HepG2 (cell line): Measurements from ENCODE around the gene LAMA5. TPM values are rescaled to one million over a fixed set of nuclear protein-coding genes. Genes with fewer than 3 reads are reported as not detected.
A peak's percentile ranks its signal among the peaks of the same experiment; 100 is the strongest.

Source experiments
- ARNT ChIP-seq: fragments of 450-650 bp; IDR thresholded peaks from 2 replicates; pipeline ENCODE4 v1.6.1; 2017
- BCL3 ChIP-seq: sonication (generic); formaldehyde crosslinking; IDR thresholded peaks from 2 replicates; pipeline ENCODE4 v1.5.1; 2020; ENCODE audit warnings: mild to moderate bottlenecking, missing genetic modification reagents, moderate library complexity
- FOXO1 ChIP-seq: sonication (generic); formaldehyde crosslinking; IDR thresholded peaks from 2 replicates; pipeline ENCODE4 v1.4.0; 2020; ENCODE audit warnings: missing genetic modification reagents
- FOXP4 ChIP-seq: sonication (generic); formaldehyde crosslinking; IDR thresholded peaks from 2 replicates; pipeline ENCODE4 v1.4.0; 2020; ENCODE audit warnings: missing genetic modification reagents
- MAZ ChIP-seq, 2 experiments: sonication (generic) in 1 of 2; formaldehyde crosslinking in 1 of 2; IDR thresholded peaks; 2 replicates each; pipeline versions ENCODE4 v1.5.0 to v1.6.1; 2012 to 2020; ENCODE audit warnings: low read depth in 2 of 2, mild to moderate bottlenecking in 2 of 2, borderline replicate concordance in 1 of 2, improper control_type of control experiment in 1 of 2, low read length in 1 of 2, missing genetic modification reagents in 1 of 2, moderate library complexity in 1 of 2
- RBAK ChIP-seq: sonication (generic); formaldehyde crosslinking; IDR thresholded peaks from 2 replicates; pipeline ENCODE4 v1.5.1; 2020; ENCODE audit warnings: mild to moderate bottlenecking, missing genetic modification reagents
- REL ChIP-seq: sonication (generic); formaldehyde crosslinking; conservative IDR thresholded peaks from 2 replicates; pipeline ENCODE4 v1.8.0; 2022; ENCODE audit warnings: mild to moderate bottlenecking, missing genetic modification reagents, moderate library complexity
- TRIM24 ChIP-seq: sonication (generic); formaldehyde crosslinking; IDR thresholded peaks from 2 replicates; pipeline ENCODE4 v1.8.0; 2022; ENCODE audit warnings: mild to moderate bottlenecking, missing genetic modification reagents
- ZBTB43 ChIP-seq: sonication (generic); formaldehyde crosslinking; conservative IDR thresholded peaks from 2 replicates; pipeline ENCODE4 v1.4.0; 2020; ENCODE audit warnings: missing genetic modification reagents
- ZNF20 ChIP-seq: sonication (generic); formaldehyde crosslinking; IDR thresholded peaks from 2 replicates; pipeline ENCODE4 v1.4.0; 2020; ENCODE audit warnings: mild to moderate bottlenecking, moderate library complexity, missing genetic modification reagents
- ZNF30 ChIP-seq: sonication (generic); formaldehyde crosslinking; IDR thresholded peaks from 2 replicates; pipeline ENCODE4 v1.5.0; 2020; ENCODE audit warnings: mild to moderate bottlenecking, missing genetic modification reagents
- ZNF749 ChIP-seq: sonication (generic); formaldehyde crosslinking; IDR thresholded peaks from 2 replicates; pipeline ENCODE4 v1.8.0; 2022; ENCODE audit warnings: mild to moderate bottlenecking, missing genetic modification reagents, moderate library complexity, borderline replicate concordance
- ZSCAN9 ChIP-seq: IDR thresholded peaks from 2 replicates; pipeline ENCODE4 v1.6.1; 2016; ENCODE audit warnings: borderline replicate concordance
- ZZZ3 ChIP-seq: sonication (generic); formaldehyde crosslinking; IDR thresholded peaks from 2 replicates; pipeline ENCODE4 v1.4.0; 2020; ENCODE audit warnings: missing genetic modification reagents, mild to moderate bottlenecking, borderline replicate concordance
- polyA plus RNA-seq, 8 experiments: library from polyadenylated mRNA; depleted of rRNA in 3 of 8; stranded (reverse) in 7 of 8; unstranded in 1 of 8; fragments of >200 nt; fragmentation: Illumina TruSeq in 4 of 8; extraction: Trizol in 4 of 8; gene quantifications; 2 replicates each; pipeline versions ENCODE4 v1.2.1 to v1.2.3, GENCODE V29; 2011 to 2016; ENCODE audit warnings: low read depth in 4 of 8, missing spikeins in 1 of 8, mixed read lengths in 1 of 8; ENCODE audit not compliant: insufficient read depth in 1 of 8
- total RNA-seq, 5 experiments: library from RNA; depleted of rRNA; stranded (reverse); fragments of >200 nt; fragmentation: Illumina TruSeq; extraction: Trizol; gene quantifications; 2 replicates each; pipeline ENCODE4 v1.2.3, GENCODE V29; 2016; ENCODE audit warnings: low read depth in 1 of 5
- TF ChIP-seq, protein P1 (sequence below): sonication (generic); formaldehyde crosslinking; IDR thresholded peaks from 2 replicates; pipeline ENCODE4 v1.5.1; 2020; ENCODE audit warnings: mild to moderate bottlenecking, missing genetic modification reagents
- TF ChIP-seq, protein P2 (sequence below): sonication (generic); formaldehyde crosslinking; IDR thresholded peaks from 2 replicates; pipeline ENCODE4 v1.4.0; 2020; ENCODE audit warnings: missing genetic modification reagents, mild to moderate bottlenecking, borderline replicate concordance

LAMA5 gene
- total and polyA plus RNA-seq, 2 of the 13 experiments (the other 11 are each of a cell fraction or from before 2014, with no cell fraction given), result 21.0 to 44.7 TPM

GRCh38 chr20:62368976-62369814 lies 2.1 kb upstream of the LAMA5 start (continued):
- TF ChIP-seq, protein P1, sequence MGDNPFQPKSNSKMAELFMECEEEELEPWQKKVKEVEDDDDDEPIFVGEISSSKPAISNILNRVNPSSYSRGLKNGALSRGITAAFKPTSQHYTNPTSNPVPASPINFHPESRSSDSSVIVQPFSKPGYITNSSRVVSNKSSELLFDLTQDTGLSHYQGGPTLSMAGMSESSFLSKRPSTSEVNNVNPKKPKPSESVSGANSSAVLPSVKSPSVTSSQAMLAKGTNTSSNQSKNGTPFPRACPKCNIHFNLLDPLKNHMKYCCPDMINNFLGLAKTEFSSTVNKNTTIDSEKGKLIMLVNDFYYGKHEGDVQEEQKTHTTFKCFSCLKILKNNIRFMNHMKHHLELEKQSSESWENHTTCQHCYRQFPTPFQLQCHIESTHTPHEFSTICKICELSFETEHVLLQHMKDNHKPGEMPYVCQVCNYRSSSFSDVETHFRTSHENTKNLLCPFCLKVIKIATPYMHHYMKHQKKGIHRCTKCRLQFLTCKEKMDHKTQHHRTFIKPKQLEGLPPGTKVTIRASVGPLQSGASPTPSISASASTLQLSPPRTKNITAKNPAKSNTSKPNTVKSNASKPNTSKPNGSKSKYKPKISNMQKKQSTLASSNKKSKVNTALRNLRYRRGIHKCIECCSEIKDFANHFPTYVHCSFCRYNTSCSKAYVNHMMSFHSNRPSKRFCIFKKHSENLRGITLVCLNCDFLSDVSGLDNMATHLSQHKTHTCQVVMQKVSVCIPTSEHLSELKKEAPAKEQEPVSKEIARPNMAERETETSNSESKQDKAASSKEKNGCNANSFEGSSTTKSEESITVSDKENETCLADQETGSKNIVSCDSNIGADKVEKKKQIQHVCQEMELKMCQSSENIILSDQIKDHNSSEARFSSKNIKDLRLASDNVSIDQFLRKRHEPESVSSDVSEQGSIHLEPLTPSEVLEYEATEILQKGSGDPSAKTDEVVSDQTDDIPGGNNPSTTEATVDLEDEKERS (CRISPR knock-in tag), result no peak
- no peak for TF ChIP-seq ZBTB43 (CRISPR knock-in tag)
- TF ChIP-seq ZNF30 (CRISPR knock-in tag), result no peak
- TF ChIP-seq REL (CRISPR knock-in tag), result 0 out of 2 replicates have a peak, but pooled peaks have one; percentile 23
- peak; percentile 65; the same call in 1 of the 2 replicates for TF ChIP-seq ZZZ3 (CRISPR knock-in tag)
- no peak for TF ChIP-seq ZSCAN9 (CRISPR knock-in tag)
- TF ChIP-seq ZNF749 (CRISPR knock-in tag), result 0 out of 2 replicates have a peak, but pooled peaks have one; percentile 45
- TF ChIP-seq ZNF20 (CRISPR knock-in tag), result no peak
- TF ChIP-seq ARNT, result no peak
- peak; percentile 51; the same call in 1 of the 2 replicates for TF ChIP-seq FOXO1 (CRISPR knock-in tag)
- no peak for TF ChIP-seq RBAK (CRISPR knock-in tag)
- no peak for TF ChIP-seq FOXP4 (CRISPR knock-in tag)
- TF ChIP-seq, protein P2, sequence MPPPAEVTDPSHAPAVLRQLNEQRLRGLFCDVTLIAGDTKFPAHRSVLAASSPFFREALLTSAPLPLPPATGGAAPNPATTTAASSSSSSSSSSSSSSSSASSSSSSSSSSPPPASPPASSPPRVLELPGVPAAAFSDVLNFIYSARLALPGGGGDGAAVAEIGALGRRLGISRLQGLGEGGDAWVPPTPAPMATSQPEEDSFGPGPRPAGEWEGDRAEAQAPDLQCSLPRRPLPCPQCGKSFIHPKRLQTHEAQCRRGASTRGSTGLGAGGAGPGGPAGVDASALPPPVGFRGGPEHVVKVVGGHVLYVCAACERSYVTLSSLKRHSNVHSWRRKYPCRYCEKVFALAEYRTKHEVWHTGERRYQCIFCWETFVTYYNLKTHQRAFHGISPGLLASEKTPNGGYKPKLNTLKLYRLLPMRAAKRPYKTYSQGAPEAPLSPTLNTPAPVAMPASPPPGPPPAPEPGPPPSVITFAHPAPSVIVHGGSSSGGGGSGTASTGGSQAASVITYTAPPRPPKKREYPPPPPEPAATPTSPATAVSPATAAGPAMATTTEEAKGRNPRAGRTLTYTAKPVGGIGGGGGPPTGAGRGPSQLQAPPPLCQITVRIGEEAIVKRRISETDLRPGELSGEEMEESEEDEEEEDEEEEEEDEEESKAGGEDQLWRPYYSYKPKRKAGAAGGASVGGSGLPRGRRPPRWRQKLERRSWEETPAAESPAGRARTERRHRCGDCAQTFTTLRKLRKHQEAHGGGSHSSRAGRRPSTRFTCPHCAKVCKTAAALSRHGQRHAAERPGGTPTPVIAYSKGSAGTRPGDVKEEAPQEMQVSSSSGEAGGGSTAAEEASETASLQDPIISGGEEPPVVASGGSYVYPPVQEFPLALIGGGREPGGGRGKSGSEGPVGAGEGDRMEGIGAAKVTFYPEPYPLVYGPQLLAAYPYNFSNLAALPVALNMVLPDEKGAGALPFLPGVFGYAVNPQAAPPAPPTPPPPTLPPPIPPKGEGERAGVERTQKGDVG (CRISPR knock-in tag), result no peak
- no peak for TF ChIP-seq TRIM24
- TF ChIP-seq BCL3 (CRISPR knock-in tag), result no peak
- TF ChIP-seq MAZ (IDR thresholded peaks at IDR 0.05; ENCODE audit: borderline replicate concordance, low read depth, low read length), result peak; percentile 84; the same call in 1 of the 2 replicates
- TF ChIP-seq MAZ (CRISPR knock-in tag; IDR thresholded peaks at IDR 0.05; ENCODE audit: low read depth), result no peak; the same call in 1 of the 2 replicates
